ENCODE measurements around the gene APOC1.
A peak's percentile ranks its signal among the peaks of the same experiment; 100 is the strongest.
"Not testable (repeated sequence)": the region's sequence is repeated elsewhere in the genome, so short reads cannot be mapped to it uniquely, and the experiment has no call there.

APOC1 gene

GRCh38 chr19:44883922-44884321 lies 30.5 kb upstream of the APOC1 start:
- TF ChIP-seq CTCF (IDR thresholded peaks at IDR 0.05; ENCODE audit: low read depth, low read length): no peak
- no peak overlapping the region for H3K4me3 ChIP-seq (replicated peaks in 1 of 2; ENCODE audit: low read depth in 2 of 2, low read length in 2 of 2)
- no peak for DNase-seq (ENCODE audit: low read depth in 2 of 2)

DNA sequence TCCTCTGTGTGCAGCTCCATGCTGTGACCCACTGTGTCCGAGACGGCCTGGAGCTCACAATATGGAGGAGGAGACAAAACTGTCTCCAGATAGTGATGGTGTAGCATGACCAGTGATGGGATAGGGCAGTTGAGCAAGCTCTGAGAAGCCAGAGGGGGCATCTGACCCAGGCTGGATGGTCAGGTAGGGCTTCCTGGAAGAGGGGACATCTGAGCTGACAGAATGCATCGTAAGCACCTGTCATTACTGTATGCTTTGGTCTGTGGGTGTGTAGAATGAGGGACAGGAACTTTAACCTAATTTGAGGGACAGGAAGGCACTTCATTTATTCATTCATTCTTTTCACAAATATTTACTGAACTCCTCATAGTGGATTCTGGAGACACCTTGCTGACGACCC lies 29.8 kb upstream of the APOC1 start:
- no peak for TF ChIP-seq CTCF (IDR thresholded peaks at IDR 0.05; ENCODE audit: low read depth, low read length)
- DNase-seq (ENCODE audit: low read depth in 2 of 2): no peak

DNA sequence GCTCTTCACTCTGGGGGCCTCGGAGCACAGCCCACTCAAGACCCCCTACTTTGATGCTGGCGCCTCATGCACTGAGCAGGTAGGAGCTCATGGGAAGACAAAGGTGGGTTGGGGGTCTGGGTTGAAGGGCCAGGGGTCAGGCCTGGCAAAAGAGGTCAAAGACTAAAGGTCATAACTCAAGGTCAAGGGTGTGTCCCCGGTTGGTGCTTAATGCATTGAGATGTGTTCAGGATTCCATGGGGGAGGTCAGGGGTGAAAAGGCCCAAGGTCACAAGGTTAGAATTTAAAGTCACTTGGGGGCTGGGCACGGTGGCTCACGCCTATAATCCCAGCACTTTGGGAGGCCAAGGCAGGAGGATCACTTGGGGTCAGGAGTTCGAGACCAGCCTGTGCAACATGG lies 28.3 kb upstream of the APOC1 start:
- DNase-seq (ENCODE audit: low read depth in 2 of 2): no peak
- no peak for TF ChIP-seq CTCF (IDR thresholded peaks at IDR 0.05; ENCODE audit: low read depth, low read length)
- no peak overlapping the region for H3K4me3 ChIP-seq (replicated peaks in 1 of 2; ENCODE audit: low read depth in 2 of 2, low read length in 2 of 2)

More for the DNA sequence above, 29.8 kb upstream of the APOC1 start:
- no peak overlapping the region for H3K4me3 ChIP-seq (replicated peaks in 1 of 2; ENCODE audit: low read depth in 2 of 2, low read length in 2 of 2)

- DNase-seq (ENCODE audit: low read depth in 2 of 2): no peak
- TF ChIP-seq CTCF (IDR thresholded peaks at IDR 0.05; ENCODE audit: low read depth, low read length): no peak
- no peak overlapping the region for H3K4me3 ChIP-seq (replicated peaks in 1 of 2; ENCODE audit: low read depth in 2 of 2, low read length in 2 of 2)
These were observed 26.8 kb upstream of the APOC1 start for GRCh38 chr19:44887648-44888047.

DNA sequence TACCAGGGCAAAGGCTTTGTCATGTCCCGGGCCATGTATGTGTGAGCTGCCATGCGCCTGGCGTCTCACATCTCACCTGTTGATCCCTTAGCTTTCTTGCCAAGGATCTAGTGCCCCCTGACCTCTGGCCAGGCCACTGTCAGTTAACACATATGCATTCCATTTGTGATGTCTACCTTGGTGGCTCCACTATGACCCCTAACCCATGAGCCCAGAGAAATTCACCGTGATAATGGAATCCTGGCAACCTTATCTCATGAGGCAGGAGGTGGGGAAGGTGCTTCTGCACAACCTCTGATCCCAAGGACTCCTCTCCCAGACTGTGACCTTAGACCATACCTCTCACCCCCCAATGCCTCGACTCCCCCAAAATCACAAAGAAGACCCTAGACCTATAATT lies 26.1 kb upstream of the APOC1 start:
- not testable (repeated sequence) for DNase-seq (ENCODE audit: low read depth in 2 of 2); H3K4me3 ChIP-seq (replicated peaks in 1 of 2; ENCODE audit: low read depth in 2 of 2, low read length in 2 of 2)

DNA sequence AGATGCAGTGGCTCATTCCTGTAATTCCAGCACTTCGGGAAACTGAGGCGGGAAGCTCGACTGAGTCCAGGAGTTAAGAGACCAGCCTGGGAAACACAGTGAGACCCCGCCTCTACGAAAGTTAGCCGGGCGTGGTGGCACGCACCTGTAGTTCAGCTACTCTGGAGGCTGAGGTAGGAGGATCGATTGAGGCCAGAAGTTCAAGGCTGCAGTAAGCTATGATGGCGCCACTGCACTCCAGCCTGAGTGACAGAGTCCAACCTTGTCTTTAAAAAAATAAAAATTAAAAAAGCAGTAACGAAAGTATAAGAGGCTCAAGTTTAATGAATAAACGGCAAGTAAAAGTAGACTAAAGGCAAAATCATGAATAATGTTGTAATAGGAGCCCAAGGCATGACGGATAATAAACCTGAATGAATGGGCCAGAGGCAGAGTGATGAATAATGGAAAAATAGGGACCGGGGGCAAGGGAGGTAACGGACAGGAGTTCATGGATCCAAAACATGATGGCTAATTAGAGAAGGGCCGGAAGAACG lies 24.5 kb upstream of the APOC1 start:
- DNase-seq (ENCODE audit: low read depth in 2 of 2): no peak
- no peak for TF ChIP-seq CTCF (IDR thresholded peaks at IDR 0.05; ENCODE audit: low read depth, low read length)
- H3K4me3 ChIP-seq (replicated peaks in 1 of 2; ENCODE audit: low read depth in 2 of 2, low read length in 2 of 2): peak overlapping the region; percentile 45 to 58

DNA sequence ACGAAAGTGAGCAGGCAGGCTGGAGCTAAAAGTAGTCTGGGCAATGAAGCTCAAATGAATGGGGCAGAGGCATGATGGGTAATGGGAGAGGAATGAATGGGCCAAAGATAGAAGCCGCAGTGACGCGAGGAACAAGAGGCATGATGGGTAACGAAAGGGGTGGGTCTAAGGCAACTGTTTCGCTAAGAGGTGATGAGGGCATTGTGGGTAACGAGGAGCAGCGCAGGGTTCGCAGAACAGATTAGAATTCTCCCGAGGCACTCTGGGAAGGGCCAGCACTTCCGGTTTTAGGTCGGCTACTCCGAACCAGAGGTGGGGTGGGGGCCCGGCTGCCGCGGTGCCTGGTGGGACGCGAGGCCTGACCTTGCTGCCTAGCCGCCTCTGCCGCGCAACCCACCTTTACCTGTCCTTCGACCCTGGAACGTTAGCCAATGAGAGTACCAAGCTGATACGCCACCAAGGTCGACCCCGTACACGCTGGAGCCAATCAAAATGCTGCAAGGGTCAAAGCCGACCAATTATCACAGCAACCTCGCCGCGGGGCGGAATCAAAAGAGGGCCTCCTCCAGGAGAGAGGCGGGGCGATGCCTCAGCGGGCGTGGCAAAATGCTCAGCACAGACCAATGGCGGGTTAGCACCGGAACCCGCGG lies 23.9 kb upstream of the APOC1 start:
- peak overlapping the region; percentile 58 to 66 for H3K4me3 ChIP-seq (replicated peaks in 1 of 2; ENCODE audit: low read depth in 2 of 2, low read length in 2 of 2)
- DNase-seq (ENCODE audit: low read depth in 2 of 2): peak; percentile 100
- no peak for TF ChIP-seq CTCF (IDR thresholded peaks at IDR 0.05; ENCODE audit: low read depth, low read length)

Measured in cardiac fibroblast (primary cell).